HG03280 (cell line): ENCODE data around the gene DNAJB9.

Experiments used
- ATAC-seq: cut with Tn5 transposase; IDR thresholded peaks from one replicate; pipeline ENCODE4 v1.9.1; 2021; ENCODE audit warnings: mild to moderate bottlenecking, moderate library complexity; ENCODE audit not compliant: unreplicated experiment

DNAJB9 gene

DNA sequence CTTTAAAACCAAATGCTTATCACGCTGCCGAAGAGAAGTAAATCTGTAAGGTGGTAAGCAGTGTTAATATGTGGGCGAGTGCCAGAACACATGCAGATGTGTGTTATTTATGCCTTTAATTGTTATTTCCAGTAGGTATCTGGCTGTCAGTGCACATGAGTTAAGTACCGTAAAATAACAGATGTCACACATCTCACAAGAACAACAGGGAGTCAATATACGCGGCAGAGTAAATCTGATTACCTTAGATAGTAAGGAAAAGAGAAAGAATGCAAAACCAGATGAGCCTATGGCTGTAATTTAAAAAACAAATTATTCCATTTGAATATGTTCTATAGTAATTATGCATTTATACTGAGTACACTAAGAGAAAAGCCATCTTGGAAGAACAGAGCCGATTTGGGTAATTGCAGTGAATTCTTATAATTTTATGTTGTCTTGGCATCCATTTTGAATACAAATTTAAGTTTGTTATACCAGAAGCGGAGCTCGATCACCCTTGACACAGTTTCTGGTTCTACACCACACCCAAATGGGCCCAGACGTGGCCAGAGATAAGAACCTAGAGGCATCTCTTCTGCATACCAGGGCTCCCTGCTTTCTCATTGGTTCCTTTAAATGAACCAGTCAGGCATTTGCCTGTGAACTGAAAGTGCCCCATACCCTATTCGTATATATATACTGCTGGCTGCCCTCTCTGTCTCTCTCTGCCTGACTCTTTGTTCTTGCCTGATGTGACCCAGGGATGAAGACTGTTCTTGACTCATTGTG lies 34.8 kb downstream of the DNAJB9 start:
- no peak for ATAC-seq

DNA sequence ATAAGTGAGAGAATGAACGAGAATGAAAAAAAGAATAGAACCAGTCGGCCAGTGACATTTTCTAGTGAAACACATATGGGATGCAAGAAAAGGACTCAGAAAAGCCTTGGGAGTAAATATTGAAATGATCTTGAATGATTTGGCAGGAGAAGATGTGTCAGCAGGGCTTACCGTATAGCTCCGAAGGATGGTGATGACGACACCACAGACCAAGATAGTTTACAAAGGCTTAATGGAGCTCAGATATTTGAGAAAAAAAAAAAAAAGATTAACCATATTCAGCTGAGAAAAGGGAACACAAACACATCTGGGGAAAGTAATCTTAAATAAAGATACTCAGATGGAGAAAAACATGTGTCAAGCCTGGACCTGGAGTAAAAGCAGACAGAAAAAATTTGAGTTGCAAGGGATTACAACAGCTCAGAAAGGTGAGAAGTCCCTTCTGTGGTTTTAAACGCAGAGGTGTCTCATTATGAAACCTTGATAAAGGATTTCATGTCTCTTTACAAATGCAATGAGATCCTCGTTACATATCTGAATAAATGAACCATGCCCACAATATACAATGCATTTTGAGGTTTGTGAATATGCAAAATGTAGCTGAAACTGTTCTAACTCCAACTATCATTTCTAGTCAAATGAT lies 36.0 kb downstream of the DNAJB9 start:
- no peak for ATAC-seq

DNA sequence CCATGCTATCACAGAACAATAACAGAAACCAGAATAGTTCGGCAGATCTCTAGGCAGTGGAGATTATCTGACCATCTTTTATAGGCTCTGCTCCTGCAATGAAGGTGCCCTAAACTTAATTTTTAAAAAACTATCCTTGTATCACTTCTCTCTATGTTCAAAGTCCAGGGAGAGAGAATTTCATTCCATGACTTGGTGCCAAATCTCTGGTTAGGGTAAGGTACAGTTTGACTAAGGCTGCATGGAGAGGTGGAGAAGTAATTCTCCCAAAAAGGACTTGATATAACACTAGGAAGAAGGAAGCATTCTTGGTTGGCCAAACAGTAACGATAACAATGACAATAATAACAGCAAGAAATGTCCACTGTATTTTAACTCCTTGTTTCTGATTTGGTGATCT lies 40.0 kb downstream of the DNAJB9 start:
- no peak for ATAC-seq

DNA sequence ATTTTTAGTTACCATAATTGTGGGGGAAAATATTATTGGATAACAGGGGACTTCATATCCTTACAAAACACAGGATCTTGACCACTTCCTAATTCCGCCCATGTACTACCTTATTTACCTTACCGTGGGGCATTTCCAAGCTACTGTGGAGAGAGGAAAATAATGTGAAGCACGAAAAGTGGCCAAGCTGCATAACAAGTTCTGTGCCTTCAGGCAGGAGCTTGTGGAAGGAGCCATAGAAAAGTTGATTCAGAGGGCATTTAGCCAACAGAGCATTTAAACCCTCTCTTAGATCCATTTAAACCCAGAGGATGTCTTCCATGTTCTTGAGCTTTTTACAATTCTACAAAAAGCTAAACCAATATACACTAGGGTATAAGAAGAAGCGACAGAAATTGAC lies 41.6 kb downstream of the DNAJB9 start:
- ATAC-seq, result no peak

DNA sequence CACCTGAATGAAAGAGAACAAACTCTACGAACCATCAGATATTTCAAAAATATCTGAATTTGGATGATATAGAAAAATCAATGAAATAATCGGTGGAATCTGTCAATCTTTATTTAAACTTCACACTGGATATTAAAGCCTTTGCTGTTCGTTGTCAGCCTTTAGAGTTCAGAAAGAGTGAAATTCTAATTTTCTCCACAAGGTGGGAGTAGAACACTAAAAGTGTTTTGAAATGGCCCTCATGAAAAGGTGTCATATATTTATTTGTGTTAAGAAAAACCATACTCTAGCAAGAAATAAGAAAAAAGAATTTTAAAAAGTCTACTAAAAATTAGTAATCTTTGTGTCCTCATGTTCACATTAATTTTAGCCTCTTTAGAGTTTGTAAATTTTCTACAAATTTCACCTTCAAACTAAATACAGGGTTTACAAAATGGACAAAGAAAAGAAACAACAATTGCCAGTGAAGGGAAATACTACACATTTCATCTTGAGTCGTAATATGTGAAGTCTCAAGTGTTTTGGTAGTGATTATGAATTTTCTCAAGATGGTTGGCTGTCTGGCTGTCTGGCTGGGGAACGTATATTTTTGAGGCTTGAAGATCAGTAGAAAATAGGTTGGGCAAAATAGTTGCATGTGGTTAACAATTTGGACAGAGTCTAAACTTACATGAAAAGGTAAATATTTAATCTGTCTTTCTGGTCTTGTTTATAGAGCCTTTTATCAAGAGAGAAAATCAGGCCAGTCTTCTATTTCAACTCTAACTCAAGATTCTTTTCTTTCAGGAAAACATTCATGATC lies 43.7 kb downstream of the DNAJB9 start:
- ATAC-seq, result peak; percentile 72

DNA sequence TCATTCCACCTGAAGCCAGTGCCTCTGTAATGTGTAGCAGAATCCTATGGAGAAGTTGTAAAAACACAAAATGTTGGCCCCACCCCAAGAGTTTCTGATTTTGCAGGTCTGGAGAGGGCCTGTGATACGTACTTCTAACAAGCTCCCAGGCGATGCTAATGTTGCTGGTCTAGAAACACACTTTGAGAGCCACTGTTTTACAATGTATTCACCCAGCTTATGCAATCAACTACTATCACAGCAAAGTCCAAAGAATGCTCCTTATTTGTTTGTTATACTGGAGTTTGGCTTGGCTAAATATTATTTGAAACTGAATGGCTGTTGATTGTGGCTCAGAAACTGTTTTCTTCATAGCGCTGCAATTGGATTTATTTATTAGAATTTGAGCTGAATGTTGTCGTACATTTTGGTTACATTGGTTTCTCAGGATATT lies 44.3 kb downstream of the DNAJB9 start:
- no peak for ATAC-seq

DNA sequence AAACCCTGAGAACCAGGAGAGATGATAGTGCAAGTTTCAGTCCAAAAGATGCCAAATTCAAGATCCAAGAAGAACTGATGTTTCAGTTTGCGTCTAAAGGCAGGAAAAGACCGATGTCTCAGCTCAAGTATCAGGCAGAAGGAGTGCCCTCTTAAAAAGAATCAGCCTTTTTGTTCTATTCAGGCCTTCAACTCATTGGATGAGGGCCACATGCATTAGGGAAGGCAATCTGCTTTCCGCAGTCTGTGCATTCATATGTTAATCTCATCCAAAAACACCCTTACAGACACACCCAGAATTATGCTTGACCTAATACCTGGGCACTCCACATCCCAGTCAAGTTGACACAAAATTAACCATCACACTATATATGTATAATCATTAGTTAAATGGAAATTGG lies 45.2 kb downstream of the DNAJB9 start:
- ATAC-seq, result no peak

DNA sequence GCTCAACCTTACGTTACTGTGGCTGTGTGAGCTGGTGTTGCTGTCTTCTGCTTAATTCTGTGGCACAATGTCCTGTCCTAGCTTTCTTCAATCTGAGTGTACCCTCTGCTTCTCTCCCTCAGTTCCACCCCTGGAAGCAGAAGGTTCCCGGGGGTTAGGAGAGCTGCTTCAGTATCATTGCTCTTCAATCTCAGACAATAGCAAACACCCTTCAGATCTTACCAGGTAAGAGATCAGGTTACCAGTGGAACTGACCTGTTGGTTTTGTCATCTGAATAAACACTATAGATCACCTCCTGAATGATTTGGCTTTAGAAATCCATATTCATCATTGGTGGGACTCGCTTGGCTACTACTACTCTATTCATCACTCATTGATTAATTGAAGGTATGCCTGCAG lies 48.4 kb downstream of the DNAJB9 start:
- no peak for ATAC-seq

DNA sequence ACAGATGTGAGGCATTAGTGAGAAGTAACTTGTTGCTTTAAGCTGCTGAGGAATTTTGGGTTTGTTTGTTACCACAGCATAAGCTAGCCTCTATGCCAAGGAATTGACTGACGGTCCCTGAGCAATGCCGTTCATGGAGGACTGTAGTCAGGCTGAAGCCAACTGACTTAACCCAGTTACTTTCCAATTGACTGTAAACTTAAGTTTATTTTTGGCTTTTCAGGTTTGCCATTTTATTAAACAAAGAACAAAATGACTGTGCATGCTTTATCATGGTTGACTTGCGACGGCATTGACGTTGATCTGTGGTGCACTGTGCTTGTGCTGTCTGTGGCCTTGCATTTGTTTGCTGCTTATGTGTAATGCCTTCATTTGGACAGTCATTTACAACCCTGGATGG lies 53.5 kb downstream of the DNAJB9 start:
- no peak for ATAC-seq
